ENCODE results near the gene HYAL2.
A peak's percentile ranks its signal among the peaks of the same experiment; 100 is the strongest.
"Not testable (repeated sequence)": the region's sequence is repeated elsewhere in the genome, so short reads cannot be mapped to it uniquely, and the experiment has no call there.

Gene HYAL2

DNA sequence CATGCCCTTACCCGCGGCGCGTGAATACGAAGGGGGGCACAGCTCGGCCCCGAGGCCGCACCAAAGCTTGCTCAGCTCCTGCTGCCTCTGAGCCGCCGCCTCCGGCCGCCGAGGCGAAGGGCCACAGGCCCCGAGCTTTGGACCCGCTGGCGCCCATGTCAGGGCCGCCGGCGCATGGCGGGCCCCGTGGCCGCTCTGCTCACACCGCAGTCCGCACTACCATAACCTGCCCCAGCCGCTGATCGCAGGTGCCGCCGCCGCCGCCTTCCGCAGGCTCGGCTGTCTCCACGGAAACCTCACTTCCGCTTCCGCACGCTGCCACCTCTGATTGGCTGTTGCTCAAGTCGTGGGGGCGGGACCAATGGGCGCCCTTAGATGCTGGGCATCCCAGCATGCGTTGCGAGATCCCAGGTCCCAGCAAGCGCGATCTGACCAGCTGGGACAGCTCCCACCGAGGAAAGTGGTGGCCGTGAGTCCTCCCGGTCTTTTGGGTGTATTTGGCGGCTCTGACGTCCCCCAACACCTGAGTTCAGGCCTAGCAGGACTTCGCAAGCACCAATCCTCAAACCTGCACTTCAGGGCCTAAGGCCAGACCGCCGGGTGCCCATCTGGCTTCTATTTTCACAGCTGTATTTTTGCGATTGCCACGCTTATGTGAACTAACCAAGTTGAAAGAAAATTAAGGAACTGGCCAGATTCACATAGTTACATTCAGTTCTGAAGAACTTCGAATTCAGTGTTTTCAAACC is 5.6 kb upstream of the HYAL2 start, which contains the start of gene TUSC2:
TSS of gene TUSC2 (minus strand) at position 281 of the 749 bp plus-strand sequence. CDS start at position 157, 124 bp downstream.
- peak; percentile 82 for DNase-seq

DNA sequence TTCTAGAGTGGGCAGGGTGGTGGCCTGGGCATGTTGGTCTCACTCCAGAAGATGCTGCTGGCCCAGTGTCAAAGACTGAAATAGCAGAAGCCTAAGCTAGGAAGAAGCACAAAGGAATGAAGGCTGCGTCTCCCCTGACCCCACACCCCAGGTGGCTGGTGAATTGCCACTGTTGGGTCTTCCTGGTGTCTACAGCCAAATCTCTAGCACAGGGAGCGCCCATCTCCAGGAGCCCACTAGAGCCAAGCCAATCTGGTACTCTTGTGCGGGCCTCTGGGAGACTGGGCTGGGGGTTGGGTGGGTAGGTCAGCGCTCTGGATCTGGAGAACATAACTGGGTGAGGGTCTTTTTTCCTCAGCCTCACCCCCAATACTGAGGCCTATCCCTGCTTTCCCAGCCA is 4.6 kb upstream of the HYAL2 start:
- DNase-seq: no peak

DNA sequence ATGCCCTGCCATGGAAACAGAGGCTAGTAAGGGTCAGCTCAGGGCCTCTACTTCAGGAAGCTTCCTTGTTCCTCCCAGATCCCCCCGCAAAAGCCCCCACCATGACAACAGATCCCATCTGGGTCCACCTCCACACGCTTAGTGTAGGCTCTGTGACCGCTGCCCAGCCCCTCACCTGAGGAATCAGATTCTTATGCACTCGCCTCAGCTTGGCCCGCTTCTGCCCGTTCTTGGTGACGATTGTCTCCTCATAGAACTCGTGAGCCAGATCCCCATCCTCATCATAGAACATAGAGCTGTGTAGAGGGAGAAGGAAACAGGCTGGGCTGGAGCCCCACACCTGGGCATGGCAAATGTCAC is 3.6 kb upstream of the HYAL2 start:
- no peak for DNase-seq

DNA sequence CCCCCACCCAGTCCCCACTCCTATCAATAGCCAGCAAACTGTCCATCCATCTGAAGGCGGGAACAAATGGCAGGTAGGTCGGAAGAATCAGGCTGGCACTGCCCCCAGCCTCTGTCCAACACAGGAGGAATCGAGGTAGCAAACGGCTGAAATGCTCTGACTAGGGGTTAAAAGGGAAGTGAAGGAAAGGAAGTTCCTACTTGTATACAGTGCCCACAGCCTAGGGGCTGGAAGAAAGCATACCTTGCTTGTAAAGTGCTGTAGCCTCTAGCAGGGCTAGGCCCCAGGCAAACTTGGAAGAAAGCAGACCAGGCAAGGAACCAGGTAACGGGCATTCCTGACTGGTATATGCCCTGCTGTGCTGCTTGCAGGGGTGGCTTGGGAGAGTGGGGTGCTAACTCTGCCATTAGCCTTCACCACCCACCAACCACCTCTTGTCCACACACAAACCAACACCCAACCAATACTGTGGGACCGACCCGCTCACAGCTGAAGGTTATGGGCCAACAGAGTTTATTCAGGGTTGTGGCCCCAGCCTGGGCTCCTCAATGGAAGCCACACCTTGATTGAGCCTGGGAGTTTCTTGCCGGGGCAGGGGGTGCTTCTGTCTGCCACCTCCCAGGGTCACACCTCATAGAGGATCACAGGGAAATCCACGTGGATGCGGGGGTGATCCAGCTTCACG is 3.1 kb upstream of the HYAL2 start:
- DNase-seq: no peak

DNA sequence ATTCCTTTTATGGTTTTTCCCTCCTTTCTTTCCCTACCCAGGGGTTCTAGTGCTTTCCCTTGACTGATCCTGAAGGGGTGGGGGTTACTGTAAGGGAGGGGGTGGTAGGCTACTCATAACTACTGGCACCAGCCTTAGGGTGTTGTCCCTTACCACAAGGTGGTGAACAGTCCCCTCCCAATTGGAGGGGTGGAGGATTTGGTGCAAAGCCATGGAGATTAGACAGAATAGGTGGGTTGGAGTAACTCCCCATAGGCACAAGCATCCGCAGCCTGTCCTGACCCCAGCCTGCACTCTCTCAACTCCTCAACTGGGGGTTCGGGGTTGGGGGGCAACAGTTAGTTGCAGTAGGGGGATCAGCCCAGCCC is 2.6 kb upstream of the HYAL2 start:
- no peak for DNase-seq

DNA sequence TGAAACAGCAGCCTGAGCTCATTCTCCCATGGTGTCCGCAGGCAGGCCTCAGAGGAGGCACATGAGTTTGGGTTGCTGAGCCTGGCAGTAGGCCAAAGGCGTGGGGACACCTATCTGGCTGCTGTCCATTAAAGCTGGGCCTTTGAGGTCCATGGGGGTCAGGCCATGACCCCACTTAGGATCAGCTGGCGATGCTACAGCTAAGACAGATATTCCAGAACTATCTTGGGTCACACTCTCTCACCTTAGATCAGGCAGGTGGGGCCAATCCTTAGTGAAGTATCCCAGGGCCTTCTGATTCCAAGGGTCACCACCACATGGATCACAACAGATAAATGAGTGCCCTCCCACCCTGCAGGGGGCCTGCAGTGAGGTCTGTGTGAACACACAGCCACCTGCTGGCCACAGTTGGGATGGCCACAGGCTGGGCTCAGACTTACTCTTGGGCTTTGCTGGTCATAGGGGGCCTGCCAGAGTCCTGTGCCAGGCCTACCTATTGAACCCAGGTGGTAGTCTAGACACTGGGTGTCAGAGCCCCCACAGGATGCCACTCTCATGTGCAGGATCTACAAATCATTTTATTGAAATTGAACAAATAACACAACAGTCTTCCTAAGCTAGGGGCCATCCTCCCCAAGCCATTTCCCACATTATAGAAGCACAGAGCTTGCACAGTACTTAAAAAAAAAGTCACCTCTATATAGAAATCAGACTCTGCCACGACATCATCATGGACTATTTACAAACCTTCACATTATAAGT is 2.0 kb upstream of the HYAL2 start:
- DNase-seq: no peak

DNA sequence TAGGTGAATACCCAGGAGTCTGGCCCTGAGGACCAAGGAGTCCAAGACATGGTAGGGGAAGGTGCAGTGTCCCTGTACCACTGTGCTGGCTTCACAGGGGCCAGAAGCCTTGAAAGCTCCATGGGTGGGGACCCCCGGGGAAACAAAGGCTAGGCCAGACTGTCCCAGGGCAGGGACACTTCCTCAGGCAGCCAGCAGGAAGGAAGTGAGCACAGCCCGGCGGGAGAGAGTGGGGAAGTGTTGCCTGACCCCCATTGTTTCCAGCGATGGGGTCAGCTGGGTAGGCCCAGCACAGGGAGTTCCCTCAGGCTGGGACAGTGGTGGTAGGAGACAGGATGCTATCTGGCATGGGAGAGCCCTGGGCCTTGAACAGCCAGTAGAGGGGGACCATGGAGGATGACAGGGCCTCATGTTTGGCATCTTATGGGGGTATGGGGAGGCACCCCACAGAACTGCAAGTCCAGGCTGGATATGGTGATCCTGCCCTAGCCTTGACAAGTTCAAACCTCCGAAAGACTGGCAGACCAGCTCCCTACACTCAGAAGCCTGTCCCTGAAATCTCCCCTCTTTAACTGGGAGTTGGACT is 1.2 kb upstream of the HYAL2 start:
- DNase-seq: no peak

DNA sequence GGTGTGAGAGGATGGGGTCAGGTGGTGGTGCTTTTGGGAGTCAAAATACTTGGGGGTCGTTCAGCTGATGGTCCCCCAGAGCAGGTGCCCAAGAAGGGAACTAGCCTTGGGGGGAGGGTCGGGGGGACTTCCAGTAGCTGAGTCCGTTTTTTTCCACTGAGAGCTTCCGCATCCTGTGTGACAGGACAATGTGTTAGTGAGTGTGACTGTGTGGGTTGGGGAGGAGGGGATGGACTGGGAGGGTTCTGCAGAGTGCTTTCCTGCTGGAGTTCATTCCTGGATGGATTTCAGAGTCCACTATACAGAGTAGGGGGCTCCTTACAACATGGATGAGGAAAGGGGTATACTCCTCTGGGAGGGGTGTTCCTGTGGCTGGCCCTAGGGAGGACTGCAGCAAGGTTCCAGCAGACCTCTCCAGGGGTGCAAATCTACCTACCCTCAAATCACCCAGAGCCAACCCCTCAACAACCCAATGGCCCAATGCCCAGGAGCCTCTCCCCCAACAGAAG is 601 bp upstream of the HYAL2 start:
- DNase-seq: no peak

DNA sequence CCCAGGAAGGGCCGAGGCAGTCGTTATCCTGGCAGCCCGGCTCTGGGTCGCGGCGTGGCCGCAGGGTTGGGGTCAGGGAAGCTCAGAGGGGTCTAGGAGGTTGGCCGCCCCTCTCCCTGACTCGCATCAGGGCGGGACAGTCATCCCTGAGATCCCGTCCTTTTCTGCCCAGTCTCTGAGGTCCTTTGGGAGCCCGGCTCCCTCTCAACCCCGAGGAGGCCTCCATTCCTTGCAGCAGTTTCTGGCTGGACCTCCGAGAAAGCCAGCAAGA is 495 bp downstream of the HYAL2 start:
- no peak for DNase-seq

DNA sequence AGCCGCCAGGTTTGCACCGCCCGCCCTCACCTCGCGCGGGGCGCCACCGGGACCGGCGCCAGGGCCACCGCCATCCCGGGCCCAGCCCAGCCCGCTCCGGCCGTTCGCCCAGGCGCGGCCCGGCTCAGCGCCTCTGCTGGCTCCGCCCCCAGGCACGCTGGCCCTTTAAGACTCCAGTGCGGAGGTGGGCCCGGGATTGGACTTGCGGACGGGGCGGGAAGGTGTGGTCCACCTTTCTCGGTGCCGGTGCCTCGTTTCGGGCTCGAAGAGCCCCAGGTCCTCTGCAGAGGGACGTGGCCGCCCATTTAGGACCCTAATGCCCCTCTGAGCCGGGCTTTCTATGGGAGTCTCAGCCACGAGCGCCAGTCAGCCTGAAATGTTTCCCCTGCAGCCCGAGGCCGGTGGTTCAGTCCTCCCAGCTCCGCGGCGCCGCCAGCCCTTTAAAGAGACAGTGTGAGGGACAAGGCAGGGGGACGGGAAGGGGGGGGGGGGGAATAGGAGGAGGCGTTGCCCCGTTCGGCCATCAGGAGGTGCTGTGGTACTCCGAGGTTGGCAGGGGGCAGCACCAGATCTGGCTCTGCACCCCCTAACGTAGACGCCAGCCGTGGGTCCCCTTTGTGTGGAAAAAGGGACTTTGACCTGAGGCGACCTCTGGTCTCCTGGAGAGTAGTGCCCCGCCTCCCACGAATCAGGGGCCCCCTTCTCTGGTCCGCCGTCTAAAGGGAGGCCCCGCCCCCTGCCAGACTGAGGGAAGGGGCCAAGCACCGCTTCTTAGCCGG is 1.0 kb downstream of the HYAL2 start:
- peak; percentile 37 for DNase-seq

DNA sequence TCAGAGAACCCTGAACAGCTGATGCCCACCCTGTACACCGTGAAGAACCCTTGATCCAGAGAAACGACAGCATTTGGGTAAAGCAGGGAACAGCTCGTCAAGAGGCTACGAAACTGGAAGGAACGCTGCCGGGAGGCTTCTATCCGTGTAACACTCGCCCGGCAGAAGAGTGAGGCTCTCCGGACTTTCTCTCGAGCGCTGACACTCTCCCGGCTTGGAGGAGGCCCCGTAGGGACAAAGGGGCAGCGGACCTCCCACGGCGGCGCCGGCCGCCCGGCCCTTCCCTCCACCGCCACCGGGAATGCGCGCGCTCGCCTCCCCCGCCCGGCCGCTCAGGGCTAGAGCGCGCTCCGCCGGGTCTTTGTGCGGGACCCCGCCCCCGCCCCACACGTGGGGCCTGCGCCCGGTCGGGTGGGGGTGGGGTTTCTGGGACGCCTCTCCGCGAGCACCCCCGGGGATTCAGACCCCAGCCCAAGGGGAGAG is 1.7 kb downstream of the HYAL2 start:
- DNase-seq: no peak

DNA sequence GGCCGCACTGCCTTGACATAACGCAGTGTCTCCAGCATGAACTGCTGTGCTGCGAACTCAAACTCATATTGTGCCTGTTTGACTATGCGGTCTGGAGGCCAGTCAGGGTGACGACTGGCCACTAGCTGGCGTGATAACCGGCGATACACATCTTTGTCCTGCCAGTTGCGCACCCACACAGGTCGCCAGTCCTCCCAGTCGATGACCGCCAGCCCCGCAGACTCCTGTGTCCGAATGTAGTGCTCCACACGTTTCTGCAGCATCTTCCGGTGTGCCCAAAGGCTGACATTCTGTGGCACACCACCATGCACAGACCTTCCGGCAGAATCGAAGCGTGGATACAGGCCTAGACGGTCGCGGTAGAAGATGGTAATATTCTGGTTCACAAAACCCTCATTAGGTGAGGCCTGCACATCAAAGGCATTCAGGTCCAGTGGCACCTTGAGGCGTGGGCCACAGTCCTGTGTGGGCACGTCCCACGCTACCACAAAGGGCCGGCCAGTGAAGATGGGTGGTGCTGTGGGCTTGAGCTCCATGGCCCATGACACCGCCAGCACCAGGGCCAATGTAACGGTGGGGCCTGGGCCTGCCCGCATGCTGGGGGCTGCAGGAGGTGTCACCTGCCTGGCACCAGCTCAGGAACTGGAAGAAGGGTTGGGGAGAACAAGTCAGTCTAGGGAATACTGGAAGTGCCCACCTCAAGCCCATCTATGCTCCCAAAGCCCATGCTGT is 2.5 kb downstream of the HYAL2 start:
- no peak for DNase-seq

DNA sequence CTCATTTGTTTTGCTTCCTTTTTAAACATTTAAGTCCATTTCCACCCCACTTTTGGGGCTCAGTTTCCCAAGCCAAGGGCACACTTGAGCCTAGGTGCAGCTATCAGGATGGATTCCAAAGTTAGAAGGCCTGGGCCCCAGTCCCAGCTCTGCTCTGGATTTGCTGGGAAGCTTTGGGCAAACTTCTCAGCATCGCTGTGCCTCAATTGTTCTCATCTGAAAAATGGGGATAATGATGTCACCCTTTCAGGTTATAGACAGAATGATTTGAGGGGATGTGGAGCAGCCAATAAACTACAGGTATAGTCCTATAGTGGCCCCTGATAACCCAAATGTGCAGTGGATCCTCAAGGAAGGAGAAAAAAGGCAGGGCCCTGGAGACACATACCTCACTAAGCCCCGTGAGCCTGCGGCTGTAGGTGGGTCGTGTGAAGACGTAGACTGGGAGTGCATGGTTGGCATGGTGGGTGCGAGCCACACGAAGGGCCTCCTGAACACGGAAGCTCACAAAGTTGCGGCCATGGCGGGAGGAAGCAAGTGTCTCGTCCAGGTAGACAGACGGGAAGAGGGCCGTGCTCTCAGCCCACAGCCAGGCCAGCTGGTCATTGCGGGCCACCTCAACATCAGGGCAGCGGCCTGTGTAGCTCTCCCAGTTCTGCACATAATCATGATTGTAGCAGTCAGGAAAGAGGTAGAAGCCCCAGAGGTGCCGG is 3.2 kb downstream of the HYAL2 start:
- no peak for DNase-seq

DNA sequence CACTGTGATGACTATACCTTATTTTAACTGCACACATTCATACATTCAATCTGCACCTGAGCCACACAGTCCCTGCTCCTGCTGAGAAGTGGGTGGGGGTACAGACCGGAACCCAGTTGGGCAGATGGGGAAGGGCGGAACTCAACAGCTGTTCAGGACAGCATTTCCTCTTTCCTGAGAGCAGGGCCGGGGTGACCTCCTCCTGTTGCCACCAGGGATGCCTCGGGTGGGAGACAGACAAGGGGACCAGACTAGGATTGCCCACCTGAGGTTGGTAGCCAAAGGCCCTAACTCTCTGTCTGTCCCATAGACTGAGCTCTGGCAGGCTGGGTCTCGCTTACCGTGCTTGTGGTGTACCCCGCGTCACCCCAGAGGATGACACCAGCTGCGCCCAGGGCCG is 3.9 kb downstream of the HYAL2 start:
- no peak for DNase-seq

DNA sequence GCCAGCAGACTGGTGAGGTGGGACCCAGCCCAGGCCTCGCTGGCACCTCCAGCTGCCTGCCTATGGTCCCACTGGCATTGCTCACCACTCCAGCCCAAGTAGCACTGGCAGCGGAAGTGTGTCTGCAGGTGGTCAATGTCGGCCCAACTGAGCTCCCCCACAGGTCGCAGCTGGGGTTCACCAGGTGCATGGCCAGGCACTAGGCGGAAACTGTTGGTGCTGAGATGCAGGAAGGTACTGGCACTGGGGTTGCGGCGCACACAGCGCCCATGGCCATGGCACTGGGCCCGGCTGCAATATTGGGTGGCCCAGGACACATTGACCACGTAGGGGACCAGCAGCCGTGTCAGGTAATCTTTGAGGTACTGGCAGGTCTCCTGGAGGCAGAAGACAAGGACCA is 4.4 kb downstream of the HYAL2 start:
- DNase-seq: no peak

DNA sequence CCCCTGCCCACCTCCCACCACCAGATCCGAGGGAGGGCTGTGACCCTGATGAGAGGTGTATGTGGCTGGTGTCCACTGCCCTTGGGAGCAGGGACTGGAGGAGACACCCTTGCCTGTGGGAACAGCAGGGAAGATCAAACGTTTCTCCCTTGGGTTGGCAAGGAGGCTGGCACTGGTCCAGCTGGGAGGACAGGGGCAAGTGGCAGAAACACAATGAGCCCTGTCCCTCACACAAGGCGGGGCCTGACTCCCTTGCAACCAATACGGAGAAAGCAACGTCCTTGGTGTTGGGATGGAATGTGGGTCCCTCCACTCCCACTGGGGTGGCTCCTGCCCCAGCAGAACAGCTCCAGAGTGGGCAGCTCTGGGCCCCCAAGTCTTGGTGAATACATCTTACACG is 5.2 kb downstream of the HYAL2 start:
- no peak for DNase-seq

DNA sequence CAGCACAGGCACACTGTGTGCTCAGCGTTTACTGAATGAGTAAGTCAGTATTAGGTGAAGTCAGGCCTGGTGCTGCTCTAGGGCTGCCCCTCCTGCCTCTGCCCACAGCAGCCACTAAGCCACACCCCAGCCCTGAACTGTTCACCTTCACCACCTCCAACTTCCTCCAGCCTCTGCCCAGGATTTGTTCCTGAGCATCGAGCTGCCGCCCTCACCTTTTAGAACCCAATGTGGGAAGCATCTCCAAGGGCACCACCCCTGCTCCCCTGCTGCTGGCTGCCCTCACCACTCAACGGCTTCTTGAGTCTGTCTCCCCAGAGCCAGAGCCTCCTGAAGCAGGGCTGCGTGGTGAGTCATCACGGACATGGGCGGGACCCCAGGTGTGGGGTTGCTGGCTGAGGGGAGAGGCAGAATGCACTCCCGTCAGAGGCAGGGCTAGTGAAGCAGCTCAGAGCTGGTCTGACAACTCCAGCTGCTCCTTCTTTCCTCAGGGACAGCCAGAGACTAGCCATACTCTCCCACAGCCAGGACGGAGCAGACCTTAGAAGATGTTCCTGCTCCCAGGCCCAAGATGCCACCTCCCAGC is 5.8 kb downstream of the HYAL2 start:
- no peak for DNase-seq

DNA sequence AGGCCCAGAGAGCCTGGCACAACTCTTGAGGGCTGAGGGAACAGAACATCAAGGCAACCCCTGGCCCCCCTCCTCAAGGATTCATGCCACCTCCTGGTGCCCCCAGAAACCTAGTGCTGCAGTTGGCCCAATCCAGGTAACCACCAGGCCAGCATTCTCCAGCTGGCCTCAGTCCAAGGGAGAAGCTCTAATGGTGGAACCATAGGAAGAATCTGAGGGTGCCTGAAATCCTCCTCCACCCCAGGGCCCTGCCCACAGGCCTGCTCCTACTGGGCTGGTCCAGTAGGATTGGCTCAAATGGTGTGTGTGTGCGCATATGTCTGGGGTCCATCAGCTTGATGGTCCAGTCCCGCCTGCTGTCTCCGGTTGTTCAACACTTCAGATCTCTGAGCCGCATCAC is 7.7 kb downstream of the HYAL2 start:
- DNase-seq: no peak

DNA sequence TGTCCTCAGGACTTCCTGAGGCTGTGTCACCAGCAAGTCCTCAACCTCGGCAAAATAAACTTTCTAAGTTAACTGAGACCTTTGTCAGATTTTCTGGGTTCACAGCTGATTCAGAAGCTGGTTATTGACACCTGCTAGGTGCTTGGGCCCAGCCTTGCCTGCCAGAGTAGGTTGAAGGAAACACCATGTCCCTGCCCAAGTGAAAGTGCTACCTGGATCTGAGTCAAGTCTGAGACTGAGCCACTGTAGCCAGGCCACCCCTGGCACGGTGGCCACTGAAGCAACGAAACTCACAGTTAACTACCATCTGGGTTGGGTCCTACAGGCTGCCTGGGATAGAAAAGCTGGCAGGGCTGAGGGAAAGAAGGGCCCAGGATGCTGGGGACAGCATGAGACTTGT is 8.2 kb downstream of the HYAL2 start:
- DNase-seq: no peak

DNA sequence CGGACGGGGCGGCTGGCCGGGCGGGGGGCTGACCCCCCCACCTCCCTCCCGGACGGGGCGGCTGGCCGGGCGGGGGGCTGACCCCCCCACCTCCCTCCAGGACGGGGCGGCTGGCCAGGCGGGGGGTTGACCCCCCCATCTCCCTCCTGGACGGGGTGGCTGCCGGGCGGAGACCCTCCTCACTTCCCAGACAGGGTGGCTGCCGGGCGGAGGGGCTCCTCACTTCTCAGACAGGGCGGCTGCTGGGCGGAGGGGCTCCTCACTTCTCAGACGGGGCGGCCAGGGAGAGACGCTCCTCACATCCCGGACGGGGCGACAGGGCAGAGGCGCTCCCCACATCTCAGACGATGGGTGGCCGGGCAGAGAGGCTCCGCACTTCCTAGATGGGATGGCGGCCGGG is 10.5 kb downstream of the HYAL2 start:
- DNase-seq: not testable (repeated sequence)

DNA sequence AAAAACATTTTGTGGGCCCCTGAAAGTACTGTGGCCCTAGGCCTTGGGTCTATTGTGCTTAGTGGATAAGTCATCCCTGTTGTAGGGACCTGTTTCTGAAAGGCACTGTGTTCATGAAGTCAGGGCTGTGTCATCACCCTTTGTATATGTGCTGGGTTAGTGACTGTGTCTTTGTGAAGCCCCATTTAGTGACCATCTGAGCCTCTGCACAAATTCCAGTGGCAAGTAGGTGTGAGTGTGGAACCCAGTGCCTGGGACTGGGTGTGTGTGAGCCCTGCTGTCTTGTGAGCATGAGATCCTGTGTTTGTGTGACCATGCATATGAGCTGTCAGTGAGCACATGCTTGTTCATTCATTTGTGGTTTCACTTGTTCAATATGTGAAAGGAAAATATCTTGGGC is 17.9 kb downstream of the HYAL2 start:
- no peak for DNase-seq

Measured in SIG-M5 (cell line).